ENCODE results near the gene PIH1D1.
A peak's percentile ranks its signal among the peaks of the same experiment; 100 is the strongest.

DNA sequence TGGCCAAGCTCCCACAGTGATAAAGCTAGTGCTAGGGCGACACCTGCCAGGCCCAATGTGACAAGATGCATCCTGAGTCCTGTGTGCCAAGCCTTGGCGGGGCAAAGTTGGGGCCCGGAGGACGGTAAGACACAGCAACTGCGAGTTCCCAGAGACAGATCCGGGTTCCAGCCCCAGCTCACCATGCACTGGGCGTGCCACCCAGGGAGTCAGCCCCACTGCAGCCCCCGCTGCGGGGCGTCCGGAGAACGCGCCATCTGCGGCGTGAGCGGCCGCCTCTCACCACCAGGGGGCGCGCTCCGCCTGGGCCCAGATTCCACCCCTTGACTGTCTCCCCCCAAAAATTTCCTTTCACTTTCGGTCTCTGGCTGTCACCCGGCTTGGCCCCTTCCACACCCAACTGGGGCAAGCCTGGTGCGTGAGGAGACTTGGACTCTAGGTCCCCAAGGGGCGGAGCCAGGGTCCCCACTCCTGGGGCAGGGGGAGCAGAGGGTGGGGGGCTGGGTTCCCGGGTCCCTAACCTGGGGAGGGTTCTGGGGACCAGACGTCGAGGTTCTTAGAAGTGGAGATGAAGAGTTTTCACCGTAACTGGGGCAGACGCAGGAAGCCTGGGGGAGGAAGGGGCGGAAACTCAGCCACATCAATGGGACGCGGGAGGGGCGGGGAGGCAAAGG is 22.4 kb upstream of the PIH1D1 start, which contains the start of gene FLT3LG:
- TF ChIP-seq, protein P1, sequence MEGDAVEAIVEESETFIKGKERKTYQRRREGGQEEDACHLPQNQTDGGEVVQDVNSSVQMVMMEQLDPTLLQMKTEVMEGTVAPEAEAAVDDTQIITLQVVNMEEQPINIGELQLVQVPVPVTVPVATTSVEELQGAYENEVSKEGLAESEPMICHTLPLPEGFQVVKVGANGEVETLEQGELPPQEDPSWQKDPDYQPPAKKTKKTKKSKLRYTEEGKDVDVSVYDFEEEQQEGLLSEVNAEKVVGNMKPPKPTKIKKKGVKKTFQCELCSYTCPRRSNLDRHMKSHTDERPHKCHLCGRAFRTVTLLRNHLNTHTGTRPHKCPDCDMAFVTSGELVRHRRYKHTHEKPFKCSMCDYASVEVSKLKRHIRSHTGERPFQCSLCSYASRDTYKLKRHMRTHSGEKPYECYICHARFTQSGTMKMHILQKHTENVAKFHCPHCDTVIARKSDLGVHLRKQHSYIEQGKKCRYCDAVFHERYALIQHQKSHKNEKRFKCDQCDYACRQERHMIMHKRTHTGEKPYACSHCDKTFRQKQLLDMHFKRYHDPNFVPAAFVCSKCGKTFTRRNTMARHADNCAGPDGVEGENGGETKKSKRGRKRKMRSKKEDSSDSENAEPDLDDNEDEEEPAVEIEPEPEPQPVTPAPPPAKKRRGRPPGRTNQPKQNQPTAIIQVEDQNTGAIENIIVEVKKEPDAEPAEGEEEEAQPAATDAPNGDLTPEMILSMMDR (conservative IDR thresholded peaks at IDR 0.05; ENCODE audit: low read length): peak; percentile 94
- TF ChIP-seq EZH2phosphoT487 (IDR thresholded peaks at IDR 0.05; ENCODE audit: borderline replicate concordance): no peak

Data from Loucy (cell line).